ENCODE data around the gene EFNA4. TPM values are rescaled to one million over a fixed set of nuclear protein-coding genes. Genes with fewer than 3 reads are reported as not detected.

EFNA4 gene
- total and polyA plus RNA-seq, 9 of the 15 experiments (the other 6 are each of a cell fraction or from before 2014, with no cell fraction given), result 0.68 to 7.4 (median 6.1) TPM

DNA sequence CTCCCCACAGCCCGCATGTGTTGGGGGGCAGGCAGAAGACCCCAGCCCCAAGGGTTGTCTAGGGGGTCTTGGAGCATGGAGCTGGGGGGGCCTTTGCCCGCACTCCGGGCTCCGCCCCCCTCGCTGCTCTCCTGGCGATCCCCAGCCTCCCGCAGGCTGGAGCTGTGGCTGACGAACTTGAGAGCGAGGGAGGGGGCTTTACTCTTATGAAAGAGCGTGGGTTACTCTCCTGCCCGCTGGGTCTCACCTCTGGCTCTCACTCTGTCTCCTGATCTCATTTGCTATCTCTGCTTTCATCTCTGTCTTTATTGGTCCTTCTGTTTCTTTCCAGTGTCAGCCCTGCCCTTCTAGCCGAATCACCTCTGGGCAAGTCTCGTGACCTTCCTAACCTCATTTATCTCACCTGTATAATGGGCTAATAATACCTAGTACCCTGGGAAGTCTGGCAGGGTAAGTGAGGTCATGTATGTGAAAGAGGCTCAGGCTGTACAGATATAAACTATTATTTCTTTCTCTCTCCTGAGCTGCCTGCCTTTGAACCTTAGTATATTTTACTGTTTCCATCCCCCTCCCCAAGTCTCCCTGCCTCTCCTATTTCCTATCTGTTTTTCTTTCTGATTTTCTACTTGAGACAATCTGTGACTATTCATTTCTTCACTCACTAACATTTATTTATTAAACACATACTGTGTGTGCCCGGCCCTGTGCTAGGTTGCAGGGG is 731 bp downstream of the EFNA4 start:
- Histone ChIP-seq H3K9ac (ENCODE audit: insufficient read depth in 1 of 2, low read depth in 2 of 2, low read length in 2 of 2) (peak overlapping the region; percentile 27 to 94), H3K4me3 (peak overlapping the region; percentile 58), H3K9me3 (replicated peaks; ENCODE audit: control insufficient read depth, insufficient read depth, low read depth, low read length) (no peaks in the 10 kb centered on the region), H3K79me2 (ENCODE audit: control insufficient read depth, insufficient read depth, low read length) (peaks cover 9% of the 10 kb centered on the region; the same call in 2 of the 3 replicates), H3K4me1 (replicated peaks in 1 of 2; ENCODE audit: control insufficient read depth in 2 of 2, insufficient read depth in 2 of 2, low read length in 2 of 2) (peaks cover 27 to 59% of the 10 kb centered on the region in 2 experiments), H4K20me1 (replicated peaks; ENCODE audit: control insufficient read depth, insufficient read depth, low read length) (no peaks in the 10 kb centered on the region; the same call in 1 of the 2 replicates), H3K4me2 (ENCODE audit: insufficient read depth, low read length) (peak overlapping the region; percentile 81), H3K36me3 (ENCODE audit: control insufficient read depth, insufficient read depth, low read length) (peaks cover 27% of the 10 kb centered on the region; the same call in 2 of the 3 replicates), H2AFZ (ENCODE audit: low read depth, low read length) (peak overlapping the region; percentile 51; the same call in 1 of the 2 replicates), H3K27ac (ENCODE audit: extremely low read depth, low read depth, low read length) (peak overlapping the region; percentile 45; the same call in 1 of the 3 replicates), H3K9me1 (ENCODE audit: control insufficient read depth, insufficient read depth, low read length) (peaks cover 7% of the 10 kb centered on the region), H3K27me3 (ENCODE audit: control insufficient read depth in 2 of 2, insufficient read depth in 2 of 2, low read length in 2 of 2) (no peaks in the 10 kb centered on the region)
- 12% methylated on average over 11 of the region's 14 CpGs for WGBS (ENCODE audit: insufficient coverage, low coverage, missing lambda C conversion rate)
- in situ Hi-C loops (cut with MboI) (loop anchor here (5.0 kb wide), 1 partner anchor 107 kb away; the partner anchor contains the start of gene PBXIP1), intact Hi-C loops (cut with micrococcal nuclease) (loop anchor here (5.0 kb wide), 2 partner anchors 92 to 397 kb away; partner anchors contain the start of genes CKS1B and SHC1)
- ChIA-PET CTCF (ENCODE audit: low intra/inter-chr PET ratio) (interaction anchor here (4.0 kb wide), 1 partner anchor 17 kb away, joined by 153 read pairs; the partner anchor contains the start of gene EFNA3), POLR2A (interaction anchor here (0.6 to 1.9 kb wide), 7 partner anchors 9 to 631 kb away, joined by 3 to 6 read pairs (median 4); partner anchors contain the start of gene SHC1)
- ATAC-seq (peak; percentile 55), FAIRE-seq (peak; percentile 69), DNase-seq (ENCODE audit: extremely low read depth in 1 of 4, low spot score in 3 of 4) (peak in 2 of 4 experiments; percentile 61 to 65)
- BruUV-seq (replicated peaks), result no TSS peak
- TF ChIP-seq ZNF165 (CRISPR knock-in tag; IDR thresholded peaks at IDR 0.05; ENCODE audit: borderline replicate concordance) (no peak), ZFX (CRISPR knock-in tag; IDR thresholded peaks at IDR 0.05) (no peak), HNRNPLL (IDR thresholded peaks at IDR 0.05; ENCODE audit: low read depth, low read length, poor library complexity, severe bottlenecking) (no peak), TRIM28 (IDR thresholded peaks at IDR 0.05) (no peak), CBX8 (IDR thresholded peaks at IDR 0.05; ENCODE audit: borderline replicate concordance, extremely low read depth, low read depth, low read length, poor library complexity, severe bottlenecking) (no peak), ZKSCAN3 (CRISPR knock-in tag; IDR thresholded peaks at IDR 0.05) (no peak), SIN3A (IDR thresholded peaks at IDR 0.05; ENCODE audit: borderline replicate concordance in 2 of 2, control insufficient read depth in 1 of 2, low read depth in 2 of 2, low read length in 2 of 2) (peak in 1 of 2 experiments; percentile 56; a peak in 1 of 4 replicates), SMARCA5 (IDR thresholded peaks at IDR 0.05) (peak; percentile 97), EHMT2 (IDR thresholded peaks at IDR 0.05) (no peak), ZNF212 (CRISPR knock-in tag; IDR thresholded peaks at IDR 0.05) (no peak)
- TF ChIP-seq, protein P1, sequence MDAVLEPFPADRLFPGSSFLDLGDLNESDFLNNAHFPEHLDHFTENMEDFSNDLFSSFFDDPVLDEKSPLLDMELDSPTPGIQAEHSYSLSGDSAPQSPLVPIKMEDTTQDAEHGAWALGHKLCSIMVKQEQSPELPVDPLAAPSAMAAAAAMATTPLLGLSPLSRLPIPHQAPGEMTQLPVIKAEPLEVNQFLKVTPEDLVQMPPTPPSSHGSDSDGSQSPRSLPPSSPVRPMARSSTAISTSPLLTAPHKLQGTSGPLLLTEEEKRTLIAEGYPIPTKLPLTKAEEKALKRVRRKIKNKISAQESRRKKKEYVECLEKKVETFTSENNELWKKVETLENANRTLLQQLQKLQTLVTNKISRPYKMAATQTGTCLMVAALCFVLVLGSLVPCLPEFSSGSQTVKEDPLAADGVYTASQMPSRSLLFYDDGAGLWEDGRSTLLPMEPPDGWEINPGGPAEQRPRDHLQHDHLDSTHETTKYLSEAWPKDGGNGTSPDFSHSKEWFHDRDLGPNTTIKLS (IDR thresholded peaks at IDR 0.05; ENCODE audit: borderline replicate concordance, low read depth), result no peak
- TF ChIP-seq, protein P2, sequence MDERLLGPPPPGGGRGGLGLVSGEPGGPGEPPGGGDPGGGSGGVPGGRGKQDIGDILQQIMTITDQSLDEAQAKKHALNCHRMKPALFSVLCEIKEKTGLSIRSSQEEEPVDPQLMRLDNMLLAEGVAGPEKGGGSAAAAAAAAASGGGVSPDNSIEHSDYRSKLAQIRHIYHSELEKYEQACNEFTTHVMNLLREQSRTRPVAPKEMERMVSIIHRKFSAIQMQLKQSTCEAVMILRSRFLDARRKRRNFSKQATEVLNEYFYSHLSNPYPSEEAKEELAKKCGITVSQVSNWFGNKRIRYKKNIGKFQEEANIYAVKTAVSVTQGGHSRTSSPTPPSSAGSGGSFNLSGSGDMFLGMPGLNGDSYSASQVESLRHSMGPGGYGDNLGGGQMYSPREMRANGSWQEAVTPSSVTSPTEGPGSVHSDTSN (CRISPR knock-in tag; IDR thresholded peaks at IDR 0.05; ENCODE audit: low read depth), result no peak
- TF ChIP-seq, protein P2 (tag; conservative IDR thresholded peaks at IDR 0.05; ENCODE audit: low read depth), result no peak
- TF ChIP-seq, protein P3, sequence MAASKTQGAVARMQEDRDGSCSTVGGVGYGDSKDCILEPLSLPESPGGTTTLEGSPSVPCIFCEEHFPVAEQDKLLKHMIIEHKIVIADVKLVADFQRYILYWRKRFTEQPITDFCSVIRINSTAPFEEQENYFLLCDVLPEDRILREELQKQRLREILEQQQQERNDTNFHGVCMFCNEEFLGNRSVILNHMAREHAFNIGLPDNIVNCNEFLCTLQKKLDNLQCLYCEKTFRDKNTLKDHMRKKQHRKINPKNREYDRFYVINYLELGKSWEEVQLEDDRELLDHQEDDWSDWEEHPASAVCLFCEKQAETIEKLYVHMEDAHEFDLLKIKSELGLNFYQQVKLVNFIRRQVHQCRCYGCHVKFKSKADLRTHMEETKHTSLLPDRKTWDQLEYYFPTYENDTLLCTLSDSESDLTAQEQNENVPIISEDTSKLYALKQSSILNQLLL (CRISPR knock-in tag; IDR thresholded peaks at IDR 0.05; ENCODE audit: borderline replicate concordance), result no peak

Data from K562 (cell line).